Endodermal cell (in vitro differentiated cells): ENCODE measurements around the gene FN1. TPM values are rescaled to one million over a fixed set of nuclear protein-coding genes. Genes with fewer than 3 reads are reported as not detected.
"Not testable (repeated sequence)": the region's sequence is repeated elsewhere in the genome, so short reads cannot be mapped to it uniquely, and the experiment has no call there.

Source experiments
- DNase-seq: peaks from one replicate; pipeline ENCODE4 v3.0.0-alpha.2; 2017
- H3K27ac ChIP-seq: 2 replicates; pipeline ENCODE4 v1.5.1; 2013; ENCODE audit warnings: mild to moderate bottlenecking, low read depth, low read length, moderate library complexity
- H3K27me3 ChIP-seq: 2 replicates; pipeline ENCODE4 v1.6.1; 2013; ENCODE audit warnings: mild to moderate bottlenecking, low read length, moderate library complexity; ENCODE audit not compliant: insufficient read depth, control insufficient read depth, poor library complexity, severe bottlenecking
- H3K36me3 ChIP-seq: 2 replicates; pipeline ENCODE4 v1.7.0; 2013; ENCODE audit warnings: mild to moderate bottlenecking, low read length, moderate library complexity; ENCODE audit not compliant: control insufficient read depth, insufficient read depth
- H3K4me1 ChIP-seq: one replicate; pipeline ENCODE4 v1.7.0; 2013; ENCODE audit warnings: low read length; ENCODE audit not compliant: control insufficient read depth, insufficient read depth
- H3K4me3 ChIP-seq: 2 replicates; pipeline ENCODE4 v1.5.1; 2013; ENCODE audit warnings: mild to moderate bottlenecking, low read length, moderate library complexity
- H3K9ac ChIP-seq: 2 replicates; pipeline ENCODE4 v1.6.1; 2013; ENCODE audit warnings: mild to moderate bottlenecking, low read length, moderate library complexity; ENCODE audit not compliant: poor library complexity, severe bottlenecking; ENCODE audit errors: extremely low read depth
- H3K9me3 ChIP-seq: 2 replicates; pipeline ENCODE4 v1.6.1; 2013; ENCODE audit warnings: mild to moderate bottlenecking, low read length, moderate library complexity; ENCODE audit not compliant: control insufficient read depth
- H3K27ac Mint-ChIP-seq: 2 replicates; pipeline ENCODE4 v1.8.0; 2020; ENCODE audit warnings: mixed read lengths
- H3K27me3 Mint-ChIP-seq: 2 replicates; pipeline ENCODE4 v1.8.0; 2021; ENCODE audit warnings: mild to moderate bottlenecking, mixed read lengths; ENCODE audit not compliant: insufficient read depth
- H3K36me3 Mint-ChIP-seq: 2 replicates; pipeline ENCODE4 v1.8.0; 2020; ENCODE audit warnings: low read depth, mixed read lengths
- H3K4me1 Mint-ChIP-seq: 2 replicates; pipeline ENCODE4 v1.8.0; 2020; ENCODE audit warnings: mixed read lengths
- H3K4me3 Mint-ChIP-seq: 2 replicates; pipeline ENCODE4 v1.8.0; 2020; ENCODE audit warnings: mild to moderate bottlenecking, moderate library complexity, mixed read lengths
- H3K9me3 Mint-ChIP-seq: 2 replicates; pipeline ENCODE4 v1.8.0; 2020; ENCODE audit warnings: mild to moderate bottlenecking, mixed read lengths
- WGBS, 2 experiments: methylation state at CpG; one replicate each; pipeline versions ENCODE4 v1.1.5 to v1.1.7; 2013; ENCODE audit warnings: missing lambda C conversion rate in 2 of 2, mixed read lengths in 1 of 2; ENCODE audit not compliant: insufficient coverage in 1 of 2, insufficient read length in 1 of 2; 5-methylcytosine and 5-hydroxymethylcytosine counted together
- total RNA-seq, 2 donors: library from RNA; stranded (reverse); fragmentation: NEBNext Ultra II Directional in 1 of 2; extraction: Animal tissue kit (Norgen Biotek cat#: 25700) in 1 of 2; gene quantifications; 2 replicates in 1 of 2; 3 replicates in 1 of 2; pipeline ENCODE4 v1.2.1, GENCODE V29; 2021
- TF ChIP-seq, protein P1 (sequence below): fragments of 200-600 bp; sonication (generic); conservative IDR thresholded peaks from 2 replicates; pipeline ENCODE4 v1.5.0; 2021; ENCODE audit warnings: antibody characterized with exemption, mild to moderate bottlenecking

Gene FN1
- total RNA-seq, 2 donors from 2014 or later: 2,721 to 2,960 TPM

DNA sequence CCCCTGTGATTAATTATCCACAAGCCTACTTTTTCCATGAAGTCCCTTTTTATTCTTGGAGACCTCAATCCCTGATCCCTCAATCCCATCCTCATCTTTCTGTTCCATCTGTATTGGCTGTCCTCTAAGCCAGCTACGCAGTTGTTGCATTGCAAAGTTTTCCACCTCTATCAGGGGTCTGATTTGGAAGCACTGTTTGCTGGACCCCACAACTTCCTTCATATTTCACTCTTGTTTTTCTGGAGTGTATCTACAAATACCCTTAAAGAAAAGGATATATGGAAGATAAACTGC, 22.4 kb downstream of the FN1 start:
- H3K36me3 ChIP-seq: peaks cover 70% of the 10 kb centered on the region
- no peak overlapping the region for H3K9ac ChIP-seq
- 88 to 100% methylated on average over 1 of the region's 1 CpG for WGBS, 2 experiments
- H3K4me3 ChIP-seq: no peak overlapping the region
- peaks cover 25% of the 10 kb centered on the region for H3K4me1 ChIP-seq
- no peak overlapping the region for H3K27ac Mint-ChIP-seq
- no peaks in the 10 kb centered on the region for H3K9me3 Mint-ChIP-seq
- H3K36me3 Mint-ChIP-seq: peaks cover 78% of the 10 kb centered on the region
- no peaks in the 10 kb centered on the region for H3K9me3 ChIP-seq
- no peak overlapping the region for H3K4me3 Mint-ChIP-seq
- H3K27me3 Mint-ChIP-seq: no peaks in the 10 kb centered on the region
- H3K4me1 Mint-ChIP-seq: peaks cover 34% of the 10 kb centered on the region
- TF ChIP-seq, protein P1, sequence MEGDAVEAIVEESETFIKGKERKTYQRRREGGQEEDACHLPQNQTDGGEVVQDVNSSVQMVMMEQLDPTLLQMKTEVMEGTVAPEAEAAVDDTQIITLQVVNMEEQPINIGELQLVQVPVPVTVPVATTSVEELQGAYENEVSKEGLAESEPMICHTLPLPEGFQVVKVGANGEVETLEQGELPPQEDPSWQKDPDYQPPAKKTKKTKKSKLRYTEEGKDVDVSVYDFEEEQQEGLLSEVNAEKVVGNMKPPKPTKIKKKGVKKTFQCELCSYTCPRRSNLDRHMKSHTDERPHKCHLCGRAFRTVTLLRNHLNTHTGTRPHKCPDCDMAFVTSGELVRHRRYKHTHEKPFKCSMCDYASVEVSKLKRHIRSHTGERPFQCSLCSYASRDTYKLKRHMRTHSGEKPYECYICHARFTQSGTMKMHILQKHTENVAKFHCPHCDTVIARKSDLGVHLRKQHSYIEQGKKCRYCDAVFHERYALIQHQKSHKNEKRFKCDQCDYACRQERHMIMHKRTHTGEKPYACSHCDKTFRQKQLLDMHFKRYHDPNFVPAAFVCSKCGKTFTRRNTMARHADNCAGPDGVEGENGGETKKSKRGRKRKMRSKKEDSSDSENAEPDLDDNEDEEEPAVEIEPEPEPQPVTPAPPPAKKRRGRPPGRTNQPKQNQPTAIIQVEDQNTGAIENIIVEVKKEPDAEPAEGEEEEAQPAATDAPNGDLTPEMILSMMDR: no peak
- H3K27me3 ChIP-seq: no peaks in the 10 kb centered on the region
- H3K27ac ChIP-seq: no peak overlapping the region
- no peak for DNase-seq

DNA sequence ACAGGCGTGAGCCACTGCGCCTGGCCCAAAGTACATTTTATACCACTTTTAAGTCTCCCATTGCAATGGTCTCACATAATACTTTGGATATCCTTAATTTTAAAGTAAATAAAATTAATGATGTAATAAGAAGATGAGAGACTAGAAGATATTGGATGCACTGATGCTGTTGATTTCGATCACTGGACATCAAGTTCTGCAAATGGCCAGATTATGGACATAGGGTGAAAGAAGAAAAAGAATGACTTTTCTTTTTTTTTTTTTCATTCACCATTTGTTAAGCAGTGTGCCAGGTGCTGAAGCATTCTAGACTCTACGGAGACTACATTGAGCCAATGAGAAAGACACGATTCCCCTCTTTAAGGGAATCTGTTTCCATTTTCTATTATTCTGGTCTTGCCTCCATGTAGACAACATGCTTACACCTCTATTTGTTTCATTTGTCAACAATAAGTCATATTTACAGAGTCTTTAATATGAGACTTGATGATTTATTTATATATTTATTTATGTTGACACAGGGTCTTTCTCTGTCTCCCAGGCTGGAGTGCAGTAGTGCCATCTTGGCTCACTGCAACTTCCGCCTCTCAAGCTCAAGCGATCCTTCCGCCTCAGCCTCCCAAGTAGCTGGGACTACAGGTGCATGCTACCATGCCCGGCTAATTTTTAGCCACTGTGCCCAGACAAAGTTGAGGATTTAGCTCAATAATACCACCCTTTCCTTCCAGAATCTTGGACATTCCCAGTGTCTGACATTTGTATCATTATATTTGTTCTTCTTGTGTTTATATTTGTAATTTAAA, 23.7 kb downstream of the FN1 start:
- Histone ChIP-seq H3K36me3 (peaks cover 74% of the 10 kb centered on the region), H3K9ac (no peak overlapping the region), H3K4me1 (peaks cover 16% of the 10 kb centered on the region), H3K9me3 (no peaks in the 10 kb centered on the region), H3K27ac (no peak overlapping the region), H3K27me3 (no peaks in the 10 kb centered on the region), H3K4me3 (no peak overlapping the region)
- no peak for DNase-seq
- Mint-ChIP-seq H3K27ac (no peak overlapping the region), H3K4me3 (no peak overlapping the region), H3K27me3 (no peaks in the 10 kb centered on the region), H3K4me1 (peaks cover 31% of the 10 kb centered on the region), H3K9me3 (no peaks in the 10 kb centered on the region), H3K36me3 (peaks cover 79% of the 10 kb centered on the region)
- TF ChIP-seq, protein P1: no peak
- WGBS, 2 experiments: 95 to 96% methylated on average over 7 to 9 of the region's 9 CpGs

DNA sequence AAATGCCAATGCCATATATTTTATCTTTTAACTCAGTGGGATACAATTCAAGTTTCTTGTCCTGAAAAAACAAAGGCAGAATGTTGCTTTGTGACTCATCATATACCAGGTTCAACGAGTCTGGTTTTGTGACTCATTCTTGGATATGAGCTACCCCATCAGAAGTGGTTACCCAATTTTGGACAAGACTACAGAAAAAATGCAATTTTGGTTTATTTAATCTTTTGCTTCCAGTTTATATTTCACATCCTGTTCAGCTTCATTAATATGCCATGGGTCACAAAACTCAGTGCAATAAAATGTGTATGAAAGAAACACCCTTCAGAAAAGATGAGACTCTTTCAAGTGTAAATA, 25.0 kb downstream of the FN1 start:
- no peak overlapping the region for H3K27ac Mint-ChIP-seq
- no peaks in the 10 kb centered on the region for H3K27me3 ChIP-seq
- H3K9me3 ChIP-seq: no peaks in the 10 kb centered on the region
- H3K27ac ChIP-seq: no peak overlapping the region
- H3K4me1 Mint-ChIP-seq: peaks cover 25% of the 10 kb centered on the region
- peaks cover 78% of the 10 kb centered on the region for H3K36me3 ChIP-seq
- peaks cover 81% of the 10 kb centered on the region for H3K36me3 Mint-ChIP-seq
- no peak overlapping the region for H3K9ac ChIP-seq
- no peaks in the 10 kb centered on the region for H3K9me3 Mint-ChIP-seq
- H3K4me3 ChIP-seq: no peak overlapping the region
- no peak for DNase-seq
- TF ChIP-seq, protein P1: no peak
- peaks cover 5% of the 10 kb centered on the region for H3K4me1 ChIP-seq
- 0 to 2% methylated on average over 1 of the region's 1 CpG for WGBS, 2 experiments
- no peaks in the 10 kb centered on the region for H3K27me3 Mint-ChIP-seq
- H3K4me3 Mint-ChIP-seq: no peak overlapping the region

DNA sequence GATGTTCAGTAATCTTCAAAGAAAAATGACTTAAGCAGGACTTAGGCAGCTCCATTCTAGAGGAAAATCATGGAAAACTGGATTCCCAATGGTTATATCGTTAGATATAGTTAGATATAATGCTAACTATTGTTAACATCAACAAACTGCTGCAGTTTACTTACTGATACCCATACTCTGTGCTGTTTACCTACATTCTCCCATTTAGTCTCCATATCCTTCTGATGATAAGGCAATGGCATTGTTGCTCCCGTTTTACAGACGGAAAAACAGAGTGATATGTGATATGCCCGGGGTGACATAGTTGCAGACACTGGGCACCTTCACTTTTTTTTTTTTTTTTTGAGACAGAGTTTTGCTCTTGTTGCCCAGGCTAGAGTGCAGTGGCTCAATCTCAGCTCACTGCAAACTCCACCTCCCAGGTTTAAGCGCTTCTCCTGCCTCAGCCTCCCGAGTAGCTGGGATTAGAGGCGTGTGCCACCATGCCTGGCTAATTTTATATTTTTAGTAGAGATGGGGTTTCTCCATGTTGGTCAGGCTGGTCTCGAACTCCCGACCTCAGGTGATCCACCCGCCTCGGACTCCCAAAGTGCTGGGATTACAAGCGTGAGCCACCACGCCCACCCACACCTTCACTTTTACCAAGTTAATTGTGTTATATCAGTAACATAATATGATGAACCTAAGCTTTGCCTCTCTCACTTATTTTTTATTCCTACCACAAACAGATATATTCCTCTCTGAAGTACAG, 25.5 kb downstream of the FN1 start:
- H3K9me3 Mint-ChIP-seq, H3K4me3 ChIP-seq, H3K4me3 Mint-ChIP-seq, H3K27ac ChIP-seq, H3K4me1 ChIP-seq, H3K27me3 ChIP-seq, H3K27me3 Mint-ChIP-seq, DNase-seq, H3K9me3 ChIP-seq, H3K27ac Mint-ChIP-seq, H3K9ac ChIP-seq: not testable (repeated sequence)
- H3K36me3 ChIP-seq: peaks cover 80% of the 10 kb centered on the region
- 83 to 94% methylated on average over 1 to 13 of the region's 13 CpGs for WGBS, 2 experiments
- Mint-ChIP-seq H3K36me3 (peaks cover 84% of the 10 kb centered on the region), H3K4me1 (peaks cover 25% of the 10 kb centered on the region)
